AML-193 (cell line): ENCODE measurements around the gene SNAP91.
"Not testable (repeated sequence)": the region's sequence is repeated elsewhere in the genome, so short reads cannot be mapped to it uniquely, and the experiment has no call there.

ENCODE experiments used
- DNase-seq, 2 experiments: peaks; one replicate each; lab custom pipeline; 2025; lab: John Stamatoyannopoulos, UW

The SNAP91 gene

DNA sequence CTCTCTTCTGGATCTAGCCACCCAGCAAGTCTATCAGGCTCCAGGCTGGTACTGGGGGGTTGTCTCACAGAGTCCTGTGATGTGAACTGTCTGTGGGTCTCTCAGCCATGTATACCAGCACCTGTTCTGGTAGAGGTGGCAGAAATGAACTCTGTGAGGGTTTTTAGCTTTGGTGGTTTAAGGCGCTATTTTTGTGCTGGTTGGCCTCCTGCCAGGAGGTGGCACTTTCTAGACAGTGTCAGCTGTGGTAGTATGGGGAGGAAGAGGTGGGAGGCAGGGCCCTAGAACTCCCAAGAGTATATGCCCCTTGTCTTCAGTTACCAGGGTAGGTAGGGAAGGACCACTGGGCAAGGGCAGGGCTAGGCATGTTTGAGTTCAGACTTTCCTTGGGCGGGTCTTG, 75.8 kb downstream of the SNAP91 start:
- DNase-seq, result no peak

DNA sequence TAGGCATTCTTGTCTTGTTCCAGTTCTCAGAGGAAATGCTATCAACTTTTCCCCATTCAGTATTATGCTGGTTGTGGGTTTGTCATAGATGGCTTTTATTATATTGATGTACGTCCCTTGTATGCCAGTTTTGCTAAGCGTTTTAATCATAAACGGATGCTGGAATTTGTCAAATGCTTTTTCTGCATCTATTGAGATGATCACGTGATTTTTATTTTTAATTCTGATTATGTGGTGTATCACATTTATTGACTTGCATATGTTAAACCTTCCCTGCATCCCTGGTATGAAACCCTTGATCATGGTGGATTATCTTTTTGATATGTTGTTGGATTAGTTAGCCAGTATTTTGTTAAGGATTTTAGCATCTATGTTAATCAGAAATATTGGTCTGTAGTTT, 79.0 kb downstream of the SNAP91 start:
- not testable (repeated sequence) for DNase-seq

GRCh38 chr6:83615025-83615999, 93.6 kb downstream of the SNAP91 start:
- DNase-seq, result peak; percentile 58 to 62

GRCh38 chr6:83613378-83613777, 95.5 kb downstream of the SNAP91 start:
- no peak for DNase-seq

DNA sequence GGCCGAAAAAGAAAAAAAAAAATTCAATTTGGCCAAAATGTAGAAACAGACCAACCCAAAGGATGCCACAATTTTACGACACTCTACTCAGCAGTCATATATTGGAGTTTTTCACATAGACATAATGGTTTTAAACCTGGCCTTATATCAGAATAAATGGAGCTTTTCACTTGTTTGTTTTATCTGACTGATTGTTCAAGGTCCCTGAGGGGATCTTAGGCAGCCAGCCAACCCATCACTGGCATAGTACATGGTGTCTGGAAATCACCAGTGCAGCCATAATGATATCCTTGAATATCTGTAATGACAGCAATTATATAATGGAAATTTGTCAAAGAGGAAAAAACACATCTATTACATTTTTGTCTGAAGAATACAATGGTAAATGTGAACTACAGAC, 99.7 kb downstream of the SNAP91 start:
- DNase-seq, result no peak

DNA sequence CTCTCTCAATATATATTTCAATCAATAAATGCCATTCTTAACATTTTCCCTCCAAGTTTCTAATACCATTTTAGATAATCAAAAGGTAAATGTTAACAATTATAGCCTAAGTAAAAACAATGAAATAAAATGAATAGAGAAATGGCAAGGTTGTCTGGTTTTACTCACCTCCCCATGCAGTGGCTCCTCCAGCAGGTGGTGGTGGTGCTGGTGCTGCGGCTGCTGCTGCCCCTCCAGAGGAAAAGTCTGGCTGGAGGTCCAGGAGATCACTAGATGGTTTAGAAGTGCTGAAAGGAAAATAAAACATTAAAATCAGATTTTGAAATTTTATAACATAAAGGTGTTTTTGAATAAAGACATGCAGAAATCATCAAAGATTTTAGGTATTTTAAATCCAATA, 103.4 kb downstream of the SNAP91 start:
- no peak for DNase-seq

DNA sequence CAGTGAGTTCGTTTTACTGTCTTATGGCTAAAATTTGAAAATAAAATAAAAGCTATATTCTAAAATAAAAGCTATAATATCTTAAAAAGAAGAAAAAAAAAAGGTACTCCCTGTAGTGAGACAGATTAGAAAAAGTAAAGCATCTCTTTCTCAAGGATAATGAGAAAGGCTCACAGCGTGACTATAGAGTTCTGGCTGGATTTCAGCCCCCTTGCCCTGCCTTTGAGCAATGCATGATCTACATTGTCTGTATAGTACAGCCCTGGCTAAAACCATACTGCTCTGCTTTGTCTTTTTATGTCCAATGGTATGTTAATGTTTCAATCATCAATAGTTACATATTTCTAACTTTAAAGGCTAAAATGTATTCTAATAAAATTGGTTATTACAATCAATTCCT, 105.3 kb downstream of the SNAP91 start:
- DNase-seq, result no peak

DNA sequence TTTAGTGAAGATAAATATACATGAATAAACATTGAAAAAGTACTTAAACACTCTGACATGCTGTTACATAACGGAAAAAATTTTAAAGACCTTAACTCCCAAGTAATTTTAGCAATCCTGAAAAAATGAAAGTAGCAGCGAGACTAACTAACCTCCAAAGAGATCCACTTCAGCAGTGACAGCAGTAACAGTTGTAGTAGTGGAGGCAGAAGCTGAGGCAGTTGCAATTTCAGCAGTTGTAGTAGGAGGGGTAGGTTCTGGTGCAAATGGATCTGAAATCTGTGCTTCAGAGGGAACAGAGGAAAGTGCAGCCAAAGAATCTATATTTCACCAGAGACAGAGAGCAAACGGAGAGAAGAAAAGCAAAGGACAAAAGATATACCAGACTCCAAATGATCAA, 107.8 kb downstream of the SNAP91 start:
- no peak for DNase-seq

DNA sequence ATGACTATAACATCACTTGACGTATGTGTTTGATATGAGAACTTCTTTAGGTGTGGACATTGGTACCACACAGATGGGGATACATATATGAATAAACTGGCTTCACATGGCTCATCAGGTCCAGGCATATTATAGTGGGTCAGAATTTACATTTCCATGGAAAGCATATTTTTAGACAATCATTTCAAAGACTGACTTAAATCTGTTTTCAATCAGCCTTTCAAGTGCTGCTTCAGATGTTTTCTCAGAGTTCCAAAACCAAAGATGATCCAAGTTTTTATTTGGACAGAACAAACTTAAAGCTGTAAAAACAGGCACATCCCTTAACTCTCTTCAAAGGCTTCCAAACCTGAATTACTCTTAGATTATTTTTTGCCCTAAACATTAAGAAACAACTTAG, 108.4 kb downstream of the SNAP91 start:
- no peak for DNase-seq

- DNase-seq, result no peak
Observed at GRCh38 chr6:83597511-83597910, 111.4 kb downstream of the SNAP91 start.

- DNase-seq, result no peak
Observed at GRCh38 chr6:83597051-83597450, 111.8 kb downstream of the SNAP91 start.

DNA sequence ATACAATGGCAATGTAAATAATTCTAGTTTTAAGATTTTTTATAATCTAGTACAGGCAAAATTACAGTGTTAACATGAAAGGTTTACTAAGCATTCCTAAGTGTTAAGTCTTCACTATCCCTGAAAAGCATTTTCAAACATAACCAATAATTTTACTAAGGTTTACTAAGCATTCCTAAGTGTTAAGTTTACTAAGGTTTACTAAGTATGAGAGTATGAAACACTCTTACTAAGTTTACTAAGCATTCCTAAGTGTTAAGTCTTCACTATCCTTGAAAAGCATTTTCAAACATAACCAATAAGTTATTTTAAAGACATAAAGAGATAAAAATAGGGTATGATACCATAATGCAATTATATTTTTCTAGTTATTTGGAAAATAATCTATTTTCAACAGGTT, 114.0 kb downstream of the SNAP91 start:
- DNase-seq, result no peak

DNA sequence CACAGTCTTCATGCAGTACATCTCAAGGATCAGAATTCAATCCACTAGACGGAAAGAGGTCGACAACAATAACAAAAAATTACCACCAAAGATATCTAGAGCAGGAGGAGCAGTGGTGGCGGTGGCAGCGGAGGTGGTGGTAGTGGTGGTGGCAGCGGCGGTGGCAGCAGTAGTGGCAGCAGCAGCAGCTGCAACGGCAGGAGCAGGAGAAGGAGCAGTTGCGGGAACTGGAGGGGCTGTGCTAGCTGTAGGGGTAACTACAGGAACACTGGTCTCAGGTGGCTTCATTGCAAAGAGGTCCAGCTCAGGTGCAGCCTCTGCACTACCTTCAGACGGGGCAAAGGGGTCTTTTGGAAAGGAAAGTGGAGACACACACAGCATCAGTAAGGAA, 115.5 kb downstream of the SNAP91 start:
- DNase-seq, result no peak

DNA sequence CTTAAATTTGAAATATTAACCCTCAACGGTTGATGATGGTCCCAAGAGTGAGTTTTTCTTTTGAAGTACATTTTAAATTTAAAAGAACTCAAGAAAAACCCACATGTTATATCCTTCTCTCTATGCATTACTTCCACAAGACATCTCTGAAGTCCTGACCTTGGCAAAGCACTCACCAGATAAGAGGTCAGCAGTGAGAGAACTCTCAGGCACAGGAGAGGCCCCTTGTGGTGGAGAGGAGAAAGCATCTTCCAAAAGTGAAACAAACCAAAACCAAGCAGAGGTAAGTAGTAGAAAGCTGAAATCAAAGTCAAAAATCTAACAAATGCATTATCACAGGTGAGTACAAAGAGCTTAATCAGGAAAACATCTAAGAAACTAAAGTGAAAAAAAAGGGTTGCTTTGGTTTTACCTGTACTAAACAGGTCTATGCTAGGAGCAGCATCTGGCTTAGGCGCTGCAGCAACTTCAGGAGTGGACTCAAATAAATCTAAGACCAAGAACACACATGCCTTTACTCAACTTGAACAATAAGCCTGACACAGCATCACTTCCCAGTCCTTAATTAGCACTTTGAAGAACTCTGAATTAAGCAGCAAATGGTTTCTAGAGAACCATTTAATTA, 116.0 kb downstream of the SNAP91 start:
- DNase-seq, result peak; percentile 62 to 73

DNA sequence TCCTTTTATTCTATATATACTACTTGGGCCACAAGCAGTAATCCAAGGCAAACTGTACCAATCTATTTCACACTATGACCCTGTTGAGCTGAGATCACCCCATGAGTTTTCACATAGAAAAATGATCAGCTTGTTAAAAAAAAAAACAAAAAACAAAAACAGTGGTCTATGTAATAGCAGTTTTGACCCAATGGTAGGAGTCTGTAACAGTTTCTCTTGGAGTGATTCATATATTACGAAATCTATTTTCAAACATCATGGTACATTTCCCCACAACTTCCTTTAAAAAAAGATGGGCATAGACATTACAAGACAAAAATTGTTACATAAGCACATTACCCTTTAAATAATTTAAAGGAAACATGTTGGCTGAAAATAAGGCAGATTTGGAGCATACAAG, 118.5 kb downstream of the SNAP91 start:
- peak; percentile 87 to 93 for DNase-seq

DNA sequence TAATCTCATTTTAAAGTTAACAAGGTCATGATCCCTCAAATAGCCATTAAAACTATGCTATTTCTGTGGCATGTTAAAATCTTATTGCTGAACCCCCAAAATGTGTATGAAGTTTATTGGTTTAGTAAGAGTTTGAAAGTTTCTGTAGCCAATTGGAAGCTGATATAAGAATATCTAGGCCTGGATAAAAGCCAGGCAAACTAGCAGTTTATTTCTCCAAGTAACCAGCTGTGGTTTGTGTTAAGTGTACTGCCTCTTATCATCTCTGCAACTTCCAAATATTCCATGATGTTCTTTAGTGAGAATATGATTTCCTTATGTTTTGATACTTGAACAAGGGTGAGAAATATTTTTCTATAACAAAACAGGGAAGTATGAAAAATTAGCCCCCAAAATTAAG, 119.8 kb downstream of the SNAP91 start:
- DNase-seq, result no peak

DNA sequence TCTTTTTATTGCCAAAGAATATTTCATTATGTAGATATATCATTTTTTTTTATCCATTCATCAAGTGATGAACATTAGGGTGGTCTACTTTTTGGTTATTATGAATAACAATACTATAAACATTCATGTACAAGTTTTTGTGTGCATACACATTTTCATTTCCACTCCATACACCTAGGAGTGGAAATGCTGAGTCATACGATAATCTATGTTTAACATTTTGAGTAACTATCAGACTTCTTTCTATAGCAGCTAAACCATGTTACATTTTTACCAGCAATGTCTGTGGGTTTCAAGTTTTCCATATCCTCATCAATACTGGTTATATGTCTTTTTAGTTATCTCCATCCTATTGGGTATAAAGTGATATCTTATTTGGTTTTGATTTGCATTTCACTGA, 130.8 kb downstream of the SNAP91 start:
- DNase-seq, result no peak

DNA sequence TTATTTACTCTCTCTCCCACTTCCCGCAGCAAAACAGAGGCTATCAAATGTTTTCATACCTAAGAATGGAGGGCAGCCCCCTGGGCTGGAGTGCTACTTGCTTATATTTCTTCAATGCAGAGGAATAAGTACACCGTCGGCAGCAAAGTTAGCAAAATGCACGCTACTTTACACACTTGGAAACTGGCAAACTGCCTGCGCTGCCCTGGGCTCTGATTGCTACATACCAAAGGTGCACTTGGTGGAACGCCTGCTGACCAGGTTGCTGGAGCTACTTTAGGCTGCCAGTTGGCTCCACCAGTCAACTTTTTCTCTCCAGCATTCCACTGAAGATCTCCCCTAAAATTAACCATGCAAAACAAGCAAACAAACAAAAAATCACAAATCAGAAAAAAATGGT, 134.1 kb downstream of the SNAP91 start:
- DNase-seq, result no peak

DNA sequence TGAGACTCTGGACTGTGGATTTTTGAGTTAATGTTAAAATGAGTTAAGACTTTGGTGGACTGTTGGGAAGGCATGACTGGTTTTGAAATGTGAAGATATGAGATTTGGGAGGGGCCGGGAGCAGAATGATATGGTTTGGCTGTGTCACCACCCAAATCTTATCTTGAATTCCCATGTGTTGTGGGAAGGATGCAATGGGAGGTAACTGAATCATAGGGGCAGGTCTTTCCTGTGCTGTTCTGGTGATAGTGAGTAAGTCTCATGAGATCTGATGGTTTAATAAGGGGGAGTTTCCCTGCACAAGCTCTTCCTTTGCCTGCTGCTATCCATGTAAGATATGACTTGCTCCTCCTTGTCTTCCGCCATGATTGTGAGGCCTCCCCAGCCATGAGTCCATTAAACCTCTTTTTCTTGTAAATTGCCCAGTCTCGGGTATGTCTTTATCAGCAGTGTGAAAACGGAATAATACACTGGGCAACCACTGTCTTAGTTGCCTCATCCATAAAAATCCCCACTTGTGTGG, 137.2 kb downstream of the SNAP91 start:
- not testable (repeated sequence) for DNase-seq

GRCh38 chr6:83558975-83559374, 149.9 kb downstream of the SNAP91 start:
- DNase-seq, result no peak

GRCh38 chr6:83556871-83557270, 152.0 kb downstream of the SNAP91 start:
- DNase-seq, result no peak

DNA sequence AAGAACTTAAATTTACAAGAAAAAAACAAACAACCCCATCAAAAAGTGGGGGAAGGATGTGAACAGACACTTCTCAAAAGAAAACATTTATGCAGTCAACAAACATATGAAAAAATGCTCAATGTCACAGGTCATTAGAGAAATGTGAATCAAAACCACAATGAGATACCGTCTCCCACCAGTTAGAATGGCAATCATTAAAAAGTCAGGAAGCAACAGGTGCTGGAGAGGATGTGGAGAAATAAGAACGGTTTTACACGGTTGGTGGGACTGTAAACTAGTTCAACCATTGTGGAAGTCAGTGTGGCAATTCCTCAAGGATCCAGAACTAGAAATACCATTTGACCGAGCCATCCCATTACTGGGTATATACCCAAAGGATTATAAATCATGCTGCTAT, 157.2 kb downstream of the SNAP91 start:
- not testable (repeated sequence) for DNase-seq

- not testable (repeated sequence) for DNase-seq
Observed at GRCh38 chr6:83550482-83550881, 158.4 kb downstream of the SNAP91 start.
